ENCODE results near the gene DENND2C.

DNA sequence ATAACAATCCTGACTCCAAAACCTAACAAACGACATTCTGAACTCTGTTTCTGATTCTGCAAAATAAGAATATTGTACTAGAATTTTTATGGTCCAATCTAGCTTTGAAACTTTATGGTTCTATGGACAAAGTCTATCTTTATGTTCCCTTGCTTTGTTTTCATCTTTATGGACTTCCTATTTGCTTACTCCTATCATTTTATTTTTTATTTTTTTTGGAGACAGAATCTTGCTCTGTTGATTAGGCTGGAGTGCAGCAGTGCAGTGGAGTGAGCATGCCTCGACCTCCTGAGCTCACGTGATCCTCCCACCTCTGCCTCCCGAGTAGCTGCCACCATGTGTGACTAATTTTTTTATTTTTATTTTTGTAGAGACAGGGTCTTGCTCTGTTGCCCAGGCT lies 43.1 kb upstream of the DENND2C start:
- TF ChIP-seq, protein P1, sequence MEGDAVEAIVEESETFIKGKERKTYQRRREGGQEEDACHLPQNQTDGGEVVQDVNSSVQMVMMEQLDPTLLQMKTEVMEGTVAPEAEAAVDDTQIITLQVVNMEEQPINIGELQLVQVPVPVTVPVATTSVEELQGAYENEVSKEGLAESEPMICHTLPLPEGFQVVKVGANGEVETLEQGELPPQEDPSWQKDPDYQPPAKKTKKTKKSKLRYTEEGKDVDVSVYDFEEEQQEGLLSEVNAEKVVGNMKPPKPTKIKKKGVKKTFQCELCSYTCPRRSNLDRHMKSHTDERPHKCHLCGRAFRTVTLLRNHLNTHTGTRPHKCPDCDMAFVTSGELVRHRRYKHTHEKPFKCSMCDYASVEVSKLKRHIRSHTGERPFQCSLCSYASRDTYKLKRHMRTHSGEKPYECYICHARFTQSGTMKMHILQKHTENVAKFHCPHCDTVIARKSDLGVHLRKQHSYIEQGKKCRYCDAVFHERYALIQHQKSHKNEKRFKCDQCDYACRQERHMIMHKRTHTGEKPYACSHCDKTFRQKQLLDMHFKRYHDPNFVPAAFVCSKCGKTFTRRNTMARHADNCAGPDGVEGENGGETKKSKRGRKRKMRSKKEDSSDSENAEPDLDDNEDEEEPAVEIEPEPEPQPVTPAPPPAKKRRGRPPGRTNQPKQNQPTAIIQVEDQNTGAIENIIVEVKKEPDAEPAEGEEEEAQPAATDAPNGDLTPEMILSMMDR (conservative IDR thresholded peaks at IDR 0.05 in 1 of 2, IDR thresholded peaks at IDR 0.05 in 1 of 2; ENCODE audit: low read depth in 1 of 2, low read length in 2 of 2), result no peak
- TF ChIP-seq EZH2 (IDR thresholded peaks at IDR 0.05; ENCODE audit: low read length, missing control alignments), result no peak
